H9 (cell line): ENCODE results near the gene MC1R. TPM values are rescaled to one million over a fixed set of nuclear protein-coding genes. Genes with fewer than 3 reads are reported as not detected.
A peak's percentile ranks its signal among the peaks of the same experiment; 100 is the strongest.

Experiments used
- DNase-seq: peaks from one replicate; pipeline ENCODE4 v3.0.0-alpha.2; 2017
- H2AFZ ChIP-seq: one replicate; pipeline ENCODE4 v1.6.1; 2013; ENCODE audit warnings: mild to moderate bottlenecking, low read length, control low read depth, moderate library complexity
- H2AK5ac ChIP-seq: 2 replicates; pipeline ENCODE4 v1.6.1; 2013; ENCODE audit warnings: low read length, control low read depth, mixed read lengths; ENCODE audit not compliant: insufficient read length
- H2BK120ac ChIP-seq: one replicate; pipeline ENCODE4 v1.6.1; 2013; ENCODE audit warnings: low read depth, mild to moderate bottlenecking, low read length, control low read depth, inconsistent platforms; ENCODE audit not compliant: poor library complexity, severe bottlenecking
- H2BK12ac ChIP-seq: 2 replicates; pipeline ENCODE4 v1.6.1; 2013; ENCODE audit warnings: low read length, control low read depth, mixed read lengths, low read depth; ENCODE audit not compliant: insufficient read length
- H2BK15ac ChIP-seq: 2 replicates; pipeline ENCODE4 v1.6.1; 2013; ENCODE audit warnings: low read depth, low read length, control low read depth
- H2BK20ac ChIP-seq: one replicate; pipeline ENCODE4 v1.6.1; 2013; ENCODE audit warnings: low read depth, mild to moderate bottlenecking, low read length, control low read depth, inconsistent platforms; ENCODE audit not compliant: poor library complexity, severe bottlenecking
- H2BK5ac ChIP-seq: 2 replicates; pipeline ENCODE4 v1.6.1; 2013; ENCODE audit warnings: low read length, control low read depth, mixed read lengths; ENCODE audit not compliant: insufficient read length
- H3K14ac ChIP-seq: 2 replicates; pipeline ENCODE4 v1.6.1; 2013; ENCODE audit warnings: low read length, control low read depth; ENCODE audit not compliant: insufficient read depth
- H3K18ac ChIP-seq: 2 replicates; pipeline ENCODE4 v1.6.1; 2013; ENCODE audit warnings: low read depth, mild to moderate bottlenecking, mixed read lengths, low read length, control low read depth; ENCODE audit not compliant: insufficient read length
- H3K23ac ChIP-seq: 2 replicates; pipeline ENCODE4 v1.6.1; 2013; ENCODE audit warnings: low read length, control low read depth, mixed read lengths, low read depth; ENCODE audit not compliant: insufficient read length
- H3K23me2 ChIP-seq: 2 replicates; pipeline ENCODE4 v1.6.1; 2013; ENCODE audit warnings: low read depth, mild to moderate bottlenecking, mixed read lengths, low read length, control low read depth; ENCODE audit not compliant: insufficient read length, poor library complexity, severe bottlenecking
- H3K27ac ChIP-seq: 2 replicates; pipeline ENCODE4 v1.5.1; 2013; ENCODE audit warnings: low read length, control low read depth, mixed read lengths, low read depth; ENCODE audit not compliant: insufficient read length
- H3K27me3 ChIP-seq: 2 replicates; pipeline ENCODE4 v1.6.1; 2013; ENCODE audit warnings: low read length, control low read depth, inconsistent platforms; ENCODE audit not compliant: insufficient read depth
- H3K4ac ChIP-seq: 2 replicates; pipeline ENCODE4 v1.6.1; 2013; ENCODE audit warnings: low read depth, mild to moderate bottlenecking, control low read depth, inconsistent platforms, low read length, moderate library complexity
- H3K4me1 ChIP-seq: 2 replicates; pipeline ENCODE4 v1.6.1; 2013; ENCODE audit warnings: low read length, control low read depth, inconsistent platforms; ENCODE audit not compliant: insufficient read depth
- H3K4me2 ChIP-seq: 2 replicates; pipeline ENCODE4 v1.6.1; 2013; ENCODE audit warnings: low read length, control low read depth, mixed read lengths; ENCODE audit not compliant: insufficient read length, insufficient read depth
- H3K56ac ChIP-seq: 2 replicates; pipeline ENCODE4 v1.6.1; 2013; ENCODE audit warnings: low read depth, mild to moderate bottlenecking, mixed read lengths, low read length, control low read depth; ENCODE audit not compliant: insufficient read length
- H3K79me1 ChIP-seq: 2 replicates; pipeline ENCODE4 v1.6.1; 2013; ENCODE audit warnings: low read depth, mild to moderate bottlenecking, moderate library complexity, low read length, control low read depth, inconsistent platforms; ENCODE audit not compliant: insufficient read depth, poor library complexity, severe bottlenecking
- H3K79me2 ChIP-seq: 2 replicates; pipeline ENCODE4 v1.6.1; 2013; ENCODE audit warnings: low read length, control low read depth, inconsistent platforms; ENCODE audit not compliant: insufficient read depth
- H3K9ac ChIP-seq: 2 replicates; pipeline ENCODE4 v1.6.1; 2013; ENCODE audit warnings: low read length, control low read depth, mixed read lengths; ENCODE audit not compliant: insufficient read length; ENCODE audit errors: extremely low read depth
- H3K9me3 ChIP-seq: one replicate; pipeline ENCODE4 v1.6.1; 2013; ENCODE audit warnings: low read depth, low read length, inconsistent platforms; ENCODE audit not compliant: control insufficient read depth
- H3T11ph ChIP-seq: one replicate; pipeline ENCODE4 v1.6.1; 2013; ENCODE audit warnings: mild to moderate bottlenecking, low read length, control low read depth, inconsistent platforms
- H4K20me1 ChIP-seq: one replicate; pipeline ENCODE4 v1.6.1; 2013; ENCODE audit not compliant: control insufficient read depth, insufficient read length, insufficient read depth
- H4K5ac ChIP-seq: 2 replicates; pipeline ENCODE4 v1.6.1; 2013; ENCODE audit warnings: low read depth, mild to moderate bottlenecking, mixed read lengths, low read length, control low read depth; ENCODE audit not compliant: insufficient read length
- H4K8ac ChIP-seq: replicated peaks from 2 replicates; pipeline ENCODE4 v1.6.1; 2013; ENCODE audit warnings: low read length, control low read depth, mixed read lengths, low read depth; ENCODE audit not compliant: insufficient read length
- H4K91ac ChIP-seq: 2 replicates; pipeline ENCODE4 v1.6.1; 2013; ENCODE audit warnings: low read depth, mild to moderate bottlenecking, moderate library complexity, mixed read lengths, low read length, control low read depth; ENCODE audit not compliant: insufficient read length
- H3K27ac Mint-ChIP-seq, 3 experiments: 2 replicates in 2 of 3; 3 replicates in 1 of 3; pipeline ENCODE4 v1.8.0; 2020 to 2021; ENCODE audit warnings: mixed read lengths in 3 of 3, mild to moderate bottlenecking in 1 of 3, moderate library complexity in 1 of 3
- H3K27me3 Mint-ChIP-seq: 2 replicates; pipeline ENCODE4 v1.8.0; 2021; ENCODE audit warnings: low read depth, mild to moderate bottlenecking, moderate library complexity, mixed read lengths
- H3K36me3 Mint-ChIP-seq, 3 experiments: 2 replicates in 2 of 3; 3 replicates in 1 of 3; pipeline ENCODE4 v1.8.0; 2020 to 2021; ENCODE audit warnings: low read depth in 3 of 3, mixed read lengths in 3 of 3; ENCODE audit not compliant: insufficient read depth in 1 of 3
- H3K4me1 Mint-ChIP-seq, 2 experiments: 2 replicates each; pipeline ENCODE4 v1.8.0; 2020; ENCODE audit warnings: mixed read lengths in 2 of 2
- H3K4me3 Mint-ChIP-seq, 2 experiments: 2 replicates in 1 of 2; 3 replicates in 1 of 2; pipeline ENCODE4 v1.8.0; 2020 to 2021; ENCODE audit warnings: mild to moderate bottlenecking in 2 of 2, mixed read lengths in 2 of 2, moderate library complexity in 1 of 2
- H3K9me3 Mint-ChIP-seq, 2 experiments: 2 replicates in 1 of 2; 3 replicates in 1 of 2; pipeline ENCODE4 v1.8.0; 2020; ENCODE audit warnings: mild to moderate bottlenecking in 2 of 2, mixed read lengths in 2 of 2, moderate library complexity in 1 of 2
- CTCF ChIP-seq: fragments of 200-600 bp; sonication (generic); conservative IDR thresholded peaks from 3 replicates; pipeline ENCODE4 v1.8.0; 2021; ENCODE audit warnings: antibody characterized with exemption, mild to moderate bottlenecking
- WGBS: extraction: QIAGEN DNeasy Blood & Tissue Kit; methylation state at CpG from one replicate; pipeline ENCODE4 v1.1.7; 2013; ENCODE audit warnings: missing lambda C conversion rate, low lambda C conversion rate, mixed read lengths; ENCODE audit not compliant: insufficient read length; ENCODE audit errors: extremely low coverage; 5-methylcytosine and 5-hydroxymethylcytosine counted together
- total RNA-seq: library from RNA; stranded (reverse); gene quantifications from 2 replicates; pipeline ENCODE4 v1.2.1, GENCODE V29; 2021

Gene MC1R
- total RNA-seq, 1 experiment from 2014 or later, result 4.7 TPM

- peaks cover 2 to 5% of the 10 kb centered on the region in 2 experiments; a peak in 2 of 4 replicates for H3K4me1 Mint-ChIP-seq
- Histone ChIP-seq H2BK12ac (no peak overlapping the region), H3K14ac (no peak overlapping the region), H2BK20ac (no peak overlapping the region), H3K9ac (no peak overlapping the region), H2AK5ac (no peak overlapping the region), H4K91ac (no peak overlapping the region), H3K79me2 (no peaks in the 10 kb centered on the region), H3K79me1 (no peaks in the 10 kb centered on the region), H3K23me2 (no peaks in the 10 kb centered on the region), H2BK15ac (no peak overlapping the region), H3K9me3 (peaks cover 7% of the 10 kb centered on the region), H3K18ac (peak overlapping the region; percentile 21), H4K5ac (no peak overlapping the region), H3K27me3 (no peaks in the 10 kb centered on the region), H3K23ac (no peak overlapping the region), H3K4me1 (no peaks in the 10 kb centered on the region), H4K20me1 (no peaks in the 10 kb centered on the region), H2BK5ac (no peak overlapping the region), H3K4me2 (no peak overlapping the region), H3T11ph (no peak overlapping the region), H3K27ac (no peak overlapping the region), H4K8ac (no peak overlapping the region), H3K4ac (no peak overlapping the region), H2AFZ (no peak overlapping the region), H3K56ac (no peak overlapping the region), H2BK120ac (no peak overlapping the region)
- peaks cover 34 to 50% (median 44%) of the 10 kb centered on the region in 3 experiments; a peak in 6 of 7 replicates for H3K36me3 Mint-ChIP-seq
- DNase-seq, result peak; percentile 88
- peaks cover 6 to 13% of the 10 kb centered on the region in 2 experiments; a peak in 3 of 5 replicates for H3K9me3 Mint-ChIP-seq
- H3K27me3 Mint-ChIP-seq, result no peaks in the 10 kb centered on the region
- peak; percentile 98 for TF ChIP-seq CTCF
- no CpG with 5 or more reads among the region's 47 CpGs for WGBS
- H3K27ac Mint-ChIP-seq, result peak overlapping the region; percentile 38 to 68 (median 44); a peak in 3 of 7 replicates
- peak overlapping the region in 1 of 2 experiments; percentile 58; a peak in 2 of 5 replicates for H3K4me3 Mint-ChIP-seq
Measured at GRCh38 chr16:89909777-89910716, 8.6 kb upstream of the MC1R start.
